Measurements from ENCODE around the gene SRL. TPM values are rescaled to one million over a fixed set of nuclear protein-coding genes. Genes with fewer than 3 reads are reported as not detected.

Gene SRL
- total and polyA plus RNA-seq, 2 of the 8 experiments (the other 6 are each of a cell fraction or from before 2014, with no cell fraction given) = 0.05 TPM; not detected in 1

DNA sequence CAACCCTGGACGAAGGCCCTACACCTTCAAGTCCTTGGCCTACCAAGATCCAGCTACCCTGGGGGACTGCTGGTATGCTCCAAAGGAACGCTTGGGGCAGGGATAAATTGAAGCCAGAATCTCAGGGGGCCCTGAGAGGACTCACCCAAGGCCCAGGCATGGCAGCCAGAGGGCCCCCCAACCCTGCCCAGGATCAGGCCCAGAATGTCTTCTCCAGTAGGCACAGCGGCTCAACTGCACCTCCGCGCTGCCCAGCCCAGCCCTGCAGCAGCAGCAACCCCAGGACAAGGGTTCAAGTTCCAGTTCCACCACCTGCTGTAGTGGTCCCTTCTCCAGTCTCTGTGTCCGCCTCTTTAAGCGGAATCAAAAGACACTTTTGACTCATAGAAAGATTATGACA, 28.7 kb upstream of the SRL start (continued):
- TF ChIP-seq HDAC2 (IDR thresholded peaks at IDR 0.05; ENCODE audit: borderline replicate concordance in 1 of 2, low read depth in 2 of 2, low read length in 2 of 2) = no peak
- no peak for TF ChIP-seq TAF1 (IDR thresholded peaks at IDR 0.05; ENCODE audit: low read depth, low read length)
- TF ChIP-seq CREB1 (IDR thresholded peaks at IDR 0.05) = no peak
- no peak for TF ChIP-seq RFX5 (IDR thresholded peaks at IDR 0.05; ENCODE audit: borderline replicate concordance, low read depth, low read length)
- TF ChIP-seq GTF2F1 (IDR thresholded peaks at IDR 0.05; ENCODE audit: borderline replicate concordance, low read depth, low read length) = no peak
- no peak for TF ChIP-seq SAP30 (IDR thresholded peaks at IDR 0.05; ENCODE audit: insufficient read depth, insufficient replicate concordance, low read length)
- TF ChIP-seq CBX5 (IDR thresholded peaks at IDR 0.05; ENCODE audit: low read depth, low read length) = no peak
- TF ChIP-seq BRCA1 (IDR thresholded peaks at IDR 0.05; ENCODE audit: low read depth, low read length) = no peak
- no peak for TF ChIP-seq JUND (IDR thresholded peaks at IDR 0.05; ENCODE audit: low read length)
- no peak for TF ChIP-seq KDM1A (IDR thresholded peaks at IDR 0.05; ENCODE audit: borderline replicate concordance, low read length)

Measured in H1 (cell line).